Skeletal muscle satellite cell (primary cell): ENCODE results near the gene SH2D4B.
"Not testable (repeated sequence)": the region's sequence is repeated elsewhere in the genome, so short reads cannot be mapped to it uniquely, and the experiment has no call there.

Source experiments
- H3K27me3 ChIP-seq: 2 replicates; pipeline ENCODE4 v1.7.0; 2013; ENCODE audit warnings: low read length; ENCODE audit not compliant: control insufficient read depth, insufficient read depth
- H3K36me3 ChIP-seq: 2 replicates; pipeline ENCODE4 v1.7.0; 2013; ENCODE audit warnings: mild to moderate bottlenecking, control low read depth, low read length; ENCODE audit not compliant: insufficient read depth
- H3K4me1 ChIP-seq: 2 replicates; pipeline ENCODE4 v1.7.0; 2013; ENCODE audit warnings: low read length; ENCODE audit not compliant: control insufficient read depth, insufficient read depth
- H3K4me2 ChIP-seq: 2 replicates; pipeline ENCODE4 v1.7.0; 2013; ENCODE audit warnings: mild to moderate bottlenecking, low read length
- H3K4me3 ChIP-seq: 2 replicates; pipeline ENCODE4 v1.7.0; 2013; ENCODE audit warnings: low read length
- H3K9ac ChIP-seq: 2 replicates; pipeline ENCODE4 v1.7.0; 2013; ENCODE audit warnings: mild to moderate bottlenecking, low read depth, low read length, moderate library complexity
- H3K9me3 ChIP-seq: replicated peaks from 2 replicates; pipeline ENCODE4 v1.7.0; 2013; ENCODE audit warnings: mild to moderate bottlenecking, control low read depth, low read length

Gene SH2D4B

GRCh38 chr10:80530816-80531215, 6.9 kb upstream of the SH2D4B start:
- Histone ChIP-seq H3K36me3 (no peaks in the 10 kb centered on the region), H3K4me1 (peaks cover 4% of the 10 kb centered on the region), H3K9ac (no peak overlapping the region), H3K9me3 (no peaks in the 10 kb centered on the region), H3K4me2 (no peak overlapping the region), H3K27me3 (no peaks in the 10 kb centered on the region), H3K4me3 (no peak overlapping the region)

GRCh38 chr10:80532571-80532970, 5.1 kb upstream of the SH2D4B start:
- no peak overlapping the region for H3K4me3 ChIP-seq
- H3K4me1 ChIP-seq, result peaks cover 5% of the 10 kb centered on the region
- H3K36me3 ChIP-seq, result no peaks in the 10 kb centered on the region
- no peaks in the 10 kb centered on the region for H3K9me3 ChIP-seq
- no peak overlapping the region for H3K9ac ChIP-seq
- no peak overlapping the region for H3K4me2 ChIP-seq
- peaks cover under 1% of the 10 kb centered on the region for H3K27me3 ChIP-seq

- H3K36me3 ChIP-seq, H3K27me3 ChIP-seq, H3K4me1 ChIP-seq, H3K4me2 ChIP-seq, H3K9me3 ChIP-seq, H3K9ac ChIP-seq, H3K4me3 ChIP-seq: not testable (repeated sequence)
Observed at GRCh38 chr10:80534059-80534458, 3.6 kb upstream of the SH2D4B start.

GRCh38 chr10:80534646-80535045, 3.1 kb upstream of the SH2D4B start:
- H3K9me3 ChIP-seq, H3K4me3 ChIP-seq, H3K4me1 ChIP-seq, H3K36me3 ChIP-seq, H3K4me2 ChIP-seq, H3K9ac ChIP-seq: not testable (repeated sequence)
- H3K27me3 ChIP-seq, result peaks cover 11% of the 10 kb centered on the region

GRCh38 chr10:80535671-80536360, 1.9 kb upstream of the SH2D4B start:
- Histone ChIP-seq H3K4me1 (peaks cover 5% of the 10 kb centered on the region), H3K36me3 (no peaks in the 10 kb centered on the region), H3K4me2 (peak overlapping the region; percentile 73), H3K9ac (peak overlapping the region; percentile 68), H3K27me3 (peaks cover 19% of the 10 kb centered on the region), H3K4me3 (peak overlapping the region; percentile 63), H3K9me3 (no peaks in the 10 kb centered on the region)

- peaks cover 19% of the 10 kb centered on the region for H3K27me3 ChIP-seq
- H3K4me1 ChIP-seq, result peaks cover 5% of the 10 kb centered on the region
- H3K9me3 ChIP-seq, result no peaks in the 10 kb centered on the region
- peak overlapping the region; percentile 73 for H3K4me2 ChIP-seq
- peak overlapping the region; percentile 63 for H3K4me3 ChIP-seq
- H3K9ac ChIP-seq, result peak overlapping the region; percentile 68
- H3K36me3 ChIP-seq, result no peaks in the 10 kb centered on the region
Observed at GRCh38 chr10:80536361-80536835, 1.3 kb upstream of the SH2D4B start.

GRCh38 chr10:80537086-80537735, 491 bp upstream of the SH2D4B start:
- Histone ChIP-seq H3K27me3 (peaks cover 19% of the 10 kb centered on the region), H3K36me3 (no peaks in the 10 kb centered on the region), H3K4me1 (peaks cover 5% of the 10 kb centered on the region), H3K4me2 (no peak overlapping the region), H3K9ac (no peak overlapping the region), H3K4me3 (no peak overlapping the region), H3K9me3 (no peaks in the 10 kb centered on the region)

- Histone ChIP-seq H3K4me3 (no peak overlapping the region), H3K27me3 (peaks cover 19% of the 10 kb centered on the region), H3K4me1 (peaks cover 5% of the 10 kb centered on the region), H3K4me2 (no peak overlapping the region), H3K9me3 (no peaks in the 10 kb centered on the region), H3K36me3 (no peaks in the 10 kb centered on the region), H3K9ac (no peak overlapping the region)
Observed at GRCh38 chr10:80538481-80539185, 931 bp downstream of the SH2D4B start.

GRCh38 chr10:80539421-80540031, 1.8 kb downstream of the SH2D4B start:
- Histone ChIP-seq H3K4me3 (no peak overlapping the region), H3K9ac (no peak overlapping the region), H3K36me3 (no peaks in the 10 kb centered on the region), H3K4me1 (peaks cover 5% of the 10 kb centered on the region), H3K27me3 (peaks cover 21% of the 10 kb centered on the region), H3K9me3 (no peaks in the 10 kb centered on the region), H3K4me2 (no peak overlapping the region)

GRCh38 chr10:80540136-80540535, 2.4 kb downstream of the SH2D4B start:
- H3K9me3 ChIP-seq, result no peaks in the 10 kb centered on the region
- H3K4me2 ChIP-seq, result no peak overlapping the region
- no peak overlapping the region for H3K4me3 ChIP-seq
- no peak overlapping the region for H3K9ac ChIP-seq
- peaks cover 24% of the 10 kb centered on the region for H3K27me3 ChIP-seq
- H3K4me1 ChIP-seq, result peaks cover 5% of the 10 kb centered on the region
- H3K36me3 ChIP-seq, result no peaks in the 10 kb centered on the region

GRCh38 chr10:80540618-80540980, 2.9 kb downstream of the SH2D4B start:
- no peak overlapping the region for H3K9ac ChIP-seq
- peaks cover 24% of the 10 kb centered on the region for H3K27me3 ChIP-seq
- H3K9me3 ChIP-seq, result no peaks in the 10 kb centered on the region
- H3K4me2 ChIP-seq, result no peak overlapping the region
- H3K36me3 ChIP-seq, result no peaks in the 10 kb centered on the region
- H3K4me1 ChIP-seq, result peaks cover 2% of the 10 kb centered on the region
- H3K4me3 ChIP-seq, result no peak overlapping the region
